ENCODE data around the gene TMEM63C. TPM values are rescaled to one million over a fixed set of nuclear protein-coding genes. Genes with fewer than 3 reads are reported as not detected.

Gene TMEM63C
- total and polyA plus RNA-seq, 2 donors (not counting 1 experiment from before 2014, with no cell fraction given), result 0.63 to 3.2 TPM

- no peak overlapping the region for H3K4me2 ChIP-seq (replicated peaks; ENCODE audit: low read depth, low read length, poor library complexity, severe bottlenecking)
- intact Hi-C loops (cut with micrococcal nuclease), result no loop called here
- peaks cover 0 to 10% (median 0%) of the 10 kb centered on the region in 3 donors for H3K9me3 ChIP-seq (ENCODE audit: control extremely low read depth in 1 of 3, control insufficient read depth in 2 of 3, insufficient read depth in 1 of 3, low read length in 2 of 3)
- H3K36me3 ChIP-seq (replicated peaks in 1 of 2; ENCODE audit: control extremely low read depth in 1 of 2, control insufficient read depth in 1 of 2, extremely low read depth in 1 of 2, insufficient read depth in 2 of 2, low read length in 1 of 2), result no peaks in the 10 kb centered on the region
- Mint-ChIP-seq H3K4me3 (no peak overlapping the region), H3K4me1 (no peaks in the 10 kb centered on the region), H3K27ac (no peak overlapping the region), H3K27me3 (peaks cover 24% of the 10 kb centered on the region), H3K9me3 (ENCODE audit: insufficient read depth) (no peaks in the 10 kb centered on the region)
- POLR2A ChIA-PET, result no interaction called here
- no peaks in the 10 kb centered on the region for H3K79me2 ChIP-seq (ENCODE audit: control insufficient read depth, insufficient read depth, low read length)
- H3K4me1 ChIP-seq (ENCODE audit: control insufficient read depth in 2 of 2, insufficient read depth in 2 of 2, low read length in 2 of 2), result no peaks in the 10 kb centered on the region
- H2AFZ ChIP-seq (ENCODE audit: insufficient read depth, low read depth, low read length, poor library complexity, severe bottlenecking), result no peak overlapping the region
- ATAC-seq (ENCODE audit: low read depth) (no peak), DNase-seq (no peak)
- CTCF ChIA-PET, result no interaction called here
- H3K4me3 ChIP-seq (ENCODE audit: control extremely low read depth in 1 of 5, extremely low read depth in 1 of 5, insufficient read depth in 1 of 5, low read depth in 2 of 5, low read length in 4 of 5), result no peak overlapping the region
- no peaks in the 10 kb centered on the region for H4K20me1 ChIP-seq (ENCODE audit: control insufficient read depth, insufficient read depth, low read length, poor library complexity, severe bottlenecking)
- peaks cover 0 to 4% (median 0%) of the 10 kb centered on the region in 4 experiments for H3K27me3 ChIP-seq (replicated peaks in 1 of 4; ENCODE audit: control extremely low read depth in 1 of 4, control insufficient read depth in 3 of 4, insufficient read depth in 4 of 4, low read length in 3 of 4)
- H3K9ac ChIP-seq (ENCODE audit: low read length), result no peak overlapping the region
- H3K27ac ChIP-seq (ENCODE audit: low read length in 2 of 2), result no peak overlapping the region
- 61% methylated on average over 2 of the region's 5 CpGs for WGBS (ENCODE audit: insufficient coverage)
- no peak for TF ChIP-seq EZH2 (IDR thresholded peaks at IDR 0.05; ENCODE audit: borderline replicate concordance, insufficient read depth, low read depth, low read length, poor library complexity, severe bottlenecking)
- no peak for TF ChIP-seq CTCF (IDR thresholded peaks at IDR 0.05)
Measured at GRCh38 chr14:77203611-77204458, 22.2 kb downstream of the TMEM63C start.

DNA sequence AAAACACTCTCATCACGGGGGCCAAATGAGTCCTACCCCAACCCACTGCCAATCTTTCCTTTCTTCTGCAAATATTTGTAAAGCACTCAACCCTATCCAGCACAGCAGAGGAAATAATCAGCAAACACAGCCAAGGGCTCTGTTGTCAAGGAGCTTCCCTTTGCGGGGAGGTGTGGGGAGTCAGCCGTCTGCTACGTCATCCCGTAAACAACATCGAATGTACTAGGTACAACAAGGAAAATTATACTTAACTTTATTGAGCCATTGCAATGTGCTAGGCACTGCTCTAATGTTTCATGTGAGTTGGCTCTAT lies 22.8 kb downstream of the TMEM63C start:
- Histone ChIP-seq H3K27me3 (replicated peaks in 1 of 4; ENCODE audit: control extremely low read depth in 1 of 4, control insufficient read depth in 3 of 4, insufficient read depth in 4 of 4, low read length in 3 of 4) (peaks cover 0 to 4% (median 0%) of the 10 kb centered on the region in 4 experiments), H2AFZ (ENCODE audit: insufficient read depth, low read depth, low read length, poor library complexity, severe bottlenecking) (no peak overlapping the region), H3K9me3 (ENCODE audit: control extremely low read depth in 1 of 3, control insufficient read depth in 2 of 3, insufficient read depth in 1 of 3, low read length in 2 of 3) (peaks cover 0 to 10% (median 0%) of the 10 kb centered on the region in 3 donors), H3K4me1 (ENCODE audit: control insufficient read depth in 2 of 2, insufficient read depth in 2 of 2, low read length in 2 of 2) (no peaks in the 10 kb centered on the region), H3K4me2 (replicated peaks; ENCODE audit: low read depth, low read length, poor library complexity, severe bottlenecking) (no peak overlapping the region), H4K20me1 (ENCODE audit: control insufficient read depth, insufficient read depth, low read length, poor library complexity, severe bottlenecking) (no peaks in the 10 kb centered on the region), H3K27ac (ENCODE audit: low read length in 2 of 2) (no peak overlapping the region), H3K4me3 (ENCODE audit: control extremely low read depth in 1 of 5, extremely low read depth in 1 of 5, insufficient read depth in 1 of 5, low read depth in 2 of 5, low read length in 4 of 5) (no peak overlapping the region), H3K79me2 (ENCODE audit: control insufficient read depth, insufficient read depth, low read length) (no peaks in the 10 kb centered on the region), H3K9ac (ENCODE audit: low read length) (no peak overlapping the region), H3K36me3 (replicated peaks in 1 of 2; ENCODE audit: control extremely low read depth in 1 of 2, control insufficient read depth in 1 of 2, extremely low read depth in 1 of 2, insufficient read depth in 2 of 2, low read length in 1 of 2) (no peaks in the 10 kb centered on the region)
- POLR2A ChIA-PET, result no interaction called here
- 100% methylated on average over 2 of the region's 6 CpGs for WGBS (ENCODE audit: insufficient coverage)
- TF ChIP-seq CTCF (IDR thresholded peaks at IDR 0.05) (no peak), EZH2 (IDR thresholded peaks at IDR 0.05; ENCODE audit: borderline replicate concordance, insufficient read depth, low read depth, low read length, poor library complexity, severe bottlenecking) (no peak)
- Mint-ChIP-seq H3K4me1 (no peaks in the 10 kb centered on the region), H3K27ac (no peak overlapping the region), H3K4me3 (no peak overlapping the region), H3K27me3 (peaks cover 18% of the 10 kb centered on the region), H3K9me3 (ENCODE audit: insufficient read depth) (no peaks in the 10 kb centered on the region)
- ATAC-seq (ENCODE audit: low read depth) (no peak), DNase-seq (no peak)
- CTCF ChIA-PET, result no interaction called here
- intact Hi-C loops (cut with micrococcal nuclease), result no loop called here
